HG02884 (cell line): ENCODE results near the gene SF3B6.
"Not testable (repeated sequence)": the region's sequence is repeated elsewhere in the genome, so short reads cannot be mapped to it uniquely, and the experiment has no call there.

ENCODE experiments used
- ATAC-seq: cut with Tn5 transposase; IDR thresholded peaks from one replicate; pipeline ENCODE4 v1.9.1; 2021; ENCODE audit warnings: mild to moderate bottlenecking, moderate library complexity; ENCODE audit not compliant: unreplicated experiment

Gene SF3B6

GRCh38 chr2:24075915-24076848, at the start of gene SF3B6:
SF3B6 (minus strand) TSS chr2:24076326; CDS start chr2:24076229, 97 bp downstream.
- peak; percentile 94 for ATAC-seq

- peak; percentile 17 for ATAC-seq
Observed at GRCh38 chr2:24123922-24124580, 47.9 kb upstream of the SF3B6 start.

GRCh38 chr2:24123195-24123921, 47.2 kb upstream of the SF3B6 start, which contains the start of the genes FAM228B and PFN4:
FAM228B (plus strand) TSS chr2:24123469; CDS start chr2:24124362, 893 bp downstream.
PFN4 (minus strand) TSS chr2:24123334; CDS start chr2:24122535, 799 bp downstream.
- ATAC-seq: peak; percentile 83

GRCh38 chr2:24122366-24123194, 46.5 kb upstream of the SF3B6 start:
- no peak for ATAC-seq

GRCh38 chr2:24121469-24121868, 45.3 kb upstream of the SF3B6 start:
- ATAC-seq: no peak

- ATAC-seq: no peak
Observed at GRCh38 chr2:24121066-24121465, 44.9 kb upstream of the SF3B6 start.

- ATAC-seq: no peak
Observed at GRCh38 chr2:24117902-24118301, 41.8 kb upstream of the SF3B6 start.

- no peak for ATAC-seq
Observed at GRCh38 chr2:24115057-24115456, 38.9 kb upstream of the SF3B6 start.

- no peak for ATAC-seq
Observed at GRCh38 chr2:24111407-24111901, 35.3 kb upstream of the SF3B6 start.

GRCh38 chr2:24110660-24111303, 34.7 kb upstream of the SF3B6 start:
- ATAC-seq: no peak

GRCh38 chr2:24109431-24109830, 33.3 kb upstream of the SF3B6 start:
- ATAC-seq: not testable (repeated sequence)

- no peak for ATAC-seq
Observed at GRCh38 chr2:24107336-24107735, 31.2 kb upstream of the SF3B6 start.

GRCh38 chr2:24106786-24107185, 30.7 kb upstream of the SF3B6 start:
- no peak for ATAC-seq

- ATAC-seq: no peak
Observed at GRCh38 chr2:24105816-24106215, 29.7 kb upstream of the SF3B6 start.

- no peak for ATAC-seq
Observed at GRCh38 chr2:24104906-24105305, 28.8 kb upstream of the SF3B6 start.

- ATAC-seq: no peak
Observed at GRCh38 chr2:24104110-24104650, 28.1 kb upstream of the SF3B6 start.

- no peak for ATAC-seq
Observed at GRCh38 chr2:24102677-24103076, 26.6 kb upstream of the SF3B6 start.

- no peak for ATAC-seq
Observed at GRCh38 chr2:24101992-24102391, 25.9 kb upstream of the SF3B6 start.

- ATAC-seq: not testable (repeated sequence)
Observed at GRCh38 chr2:24100732-24101131, 24.6 kb upstream of the SF3B6 start.
